Fibroblast of lung (primary cell): ENCODE results near the gene SEMA7A. TPM values are rescaled to one million over a fixed set of nuclear protein-coding genes. Genes with fewer than 3 reads are reported as not detected.

ENCODE experiments used
- DNase-seq, 2 donors: peaks; one replicate each; pipeline versions ENCODE4 v3.0.0 to v3.0.0-alpha.2; 2010; ENCODE audit warnings: low read depth in 2 of 2
- H2AFZ ChIP-seq: 2 replicates; pipeline ENCODE4 v1.5.1; 2012; ENCODE audit warnings: low read length, control low read depth, inconsistent platforms
- H3K27ac ChIP-seq: 2 replicates; pipeline ENCODE4 v1.5.1; 2011; ENCODE audit warnings: low read length, control low read depth; ENCODE audit not compliant: insufficient read depth
- H3K27me3 ChIP-seq: 2 replicates; pipeline ENCODE4 v1.5.1; 2011; ENCODE audit warnings: mild to moderate bottlenecking, low read length; ENCODE audit not compliant: control insufficient read depth, insufficient read depth
- H3K36me3 ChIP-seq: 2 replicates; pipeline ENCODE4 v1.5.1; 2011; ENCODE audit warnings: low read length; ENCODE audit not compliant: control insufficient read depth, insufficient read depth
- H3K4me1 ChIP-seq: 2 replicates; pipeline ENCODE4 v1.5.1; 2011; ENCODE audit warnings: low read length; ENCODE audit not compliant: control insufficient read depth, insufficient read depth; ENCODE audit errors: extremely low read depth
- H3K4me2 ChIP-seq: 2 replicates; pipeline ENCODE4 v1.5.1; 2011; ENCODE audit warnings: low read length, control low read depth; ENCODE audit not compliant: insufficient read depth; ENCODE audit errors: extremely low read depth
- H3K4me3 ChIP-seq, 4 experiments: fragments of 200-600 bp in 1 of 4; sonication (generic) in 1 of 4; replicated peaks in 1 of 4; 2 replicates each; pipeline ENCODE4 v1.5.1; 2011 to 2016; ENCODE audit warnings: low read length in 4 of 4, low read depth in 3 of 4, mild to moderate bottlenecking in 3 of 4, control low read depth in 2 of 4, inconsistent platforms in 1 of 4, mixed read lengths in 1 of 4; ENCODE audit not compliant: insufficient read depth in 1 of 4; ENCODE audit errors: control extremely low read depth in 1 of 4
- H3K79me2 ChIP-seq: 2 replicates; pipeline ENCODE4 v1.5.1; 2012; ENCODE audit warnings: mild to moderate bottlenecking, low read length, inconsistent platforms; ENCODE audit not compliant: control insufficient read depth, insufficient read depth
- H3K9ac ChIP-seq: 2 replicates; pipeline ENCODE4 v1.5.1; 2011; ENCODE audit warnings: mild to moderate bottlenecking, low read length, control low read depth; ENCODE audit not compliant: insufficient read depth
- H3K9me3 ChIP-seq: 2 replicates; pipeline ENCODE4 v1.5.1; 2012; ENCODE audit warnings: low read depth, low read length; ENCODE audit not compliant: control insufficient read depth, insufficient read depth
- H4K20me1 ChIP-seq: 2 replicates; pipeline ENCODE4 v1.5.1; 2011; ENCODE audit warnings: low read length; ENCODE audit not compliant: control insufficient read depth, insufficient read depth; ENCODE audit errors: extremely low read depth
- CTCF ChIP-seq, 2 donors: IDR thresholded peaks in 1 of 2; conservative IDR thresholded peaks in 1 of 2; 1 replicate in 1 of 2; 2 replicates in 1 of 2; pipeline ENCODE4 v1.5.1; 2011 to 2012; ENCODE audit warnings: low read length in 2 of 2, control low read depth in 1 of 2, inconsistent platforms in 1 of 2, low read depth in 1 of 2, mild to moderate bottlenecking in 1 of 2
- EZH2 ChIP-seq: IDR thresholded peaks from 2 replicates; pipeline ENCODE4 v1.5.1; 2012; ENCODE audit warnings: low read length, control low read depth, mild to moderate bottlenecking; ENCODE audit errors: missing control alignments
- polyA plus RNA-seq, 2 donors: library from polyadenylated mRNA; depleted of rRNA in 1 of 2; stranded (reverse) in 1 of 2; unstranded in 1 of 2; fragments of >200 nt; gene quantifications; 2 replicates each; pipeline ENCODE4 v1.2.1, GENCODE V29; 2011 to 2012; ENCODE audit warnings: missing spikeins in 1 of 2
- total RNA-seq: library from RNA; depleted of rRNA; stranded (reverse); fragments of >200 nt; gene quantifications from 2 replicates; pipeline ENCODE4 v1.2.1, GENCODE V29; 2014

The SEMA7A gene
- total and polyA plus RNA-seq, 2 donors (not counting 1 experiment from before 2014, with no cell fraction given) = 5.6 to 12.5 TPM

DNA sequence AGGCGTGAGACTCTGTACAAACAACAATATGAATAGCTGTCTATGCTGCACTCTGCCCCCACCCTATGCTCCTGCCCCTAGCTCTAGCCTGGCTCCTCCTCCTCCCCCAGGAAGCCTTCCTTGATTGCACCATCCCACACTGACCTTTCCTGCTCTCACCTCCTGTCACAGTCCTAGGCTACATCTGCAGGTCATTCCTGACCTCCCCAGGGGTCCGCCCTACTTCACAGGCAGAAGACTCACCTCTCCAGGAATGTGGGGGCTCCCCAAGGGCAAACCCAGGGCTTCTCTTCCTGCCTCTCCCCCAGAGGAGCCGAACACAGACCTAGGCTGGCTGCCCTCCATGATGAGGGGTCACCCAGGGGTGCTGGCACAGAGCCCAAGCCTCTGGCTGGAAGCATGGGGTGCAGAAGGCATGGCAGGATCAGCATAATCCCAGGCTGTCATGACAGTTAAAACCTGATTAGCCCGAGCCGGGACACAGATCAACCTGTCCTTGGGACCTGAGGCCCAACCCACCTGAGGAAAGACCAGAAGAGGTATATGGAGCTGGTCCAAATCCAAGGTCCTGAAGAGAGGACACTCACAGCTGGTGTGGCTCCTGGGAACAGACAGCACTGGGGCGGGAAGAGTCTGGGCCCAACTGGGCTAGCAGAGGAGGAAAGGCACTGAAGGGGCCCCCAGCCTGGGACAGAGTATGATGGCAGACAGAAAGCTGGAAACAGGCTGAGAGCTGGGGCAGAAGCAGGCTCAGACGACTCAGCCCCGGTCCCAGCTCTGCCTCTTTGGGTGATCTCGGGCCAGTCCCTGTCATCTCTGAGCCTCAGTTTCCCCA is 5.9 kb downstream of the SEMA7A start:
- Histone ChIP-seq H3K9ac (no peak overlapping the region), H3K4me3 (no peak overlapping the region), H3K4me2 (no peak overlapping the region), H3K79me2 (peaks cover 88% of the 10 kb centered on the region), H3K27ac (no peak overlapping the region), H2AFZ (no peak overlapping the region), H3K9me3 (no peaks in the 10 kb centered on the region), H3K27me3 (no peaks in the 10 kb centered on the region), H3K4me1 (peaks cover 30% of the 10 kb centered on the region), H3K36me3 (no peaks in the 10 kb centered on the region), H4K20me1 (no peaks in the 10 kb centered on the region)
- TF ChIP-seq EZH2 (no peak), CTCF (conservative IDR thresholded peaks at IDR 0.05 in 1 of 2, IDR thresholded peaks at IDR 0.05 in 1 of 2; ENCODE audit: low read depth in 1 of 2, low read length in 2 of 2) (no peak)
- no peak for DNase-seq

- no peak for TF ChIP-seq EZH2
- TF ChIP-seq CTCF (conservative IDR thresholded peaks at IDR 0.05 in 1 of 2, IDR thresholded peaks at IDR 0.05 in 1 of 2; ENCODE audit: low read depth in 1 of 2, low read length in 2 of 2) = no peak
- Histone ChIP-seq H3K27ac (no peak overlapping the region), H4K20me1 (no peaks in the 10 kb centered on the region), H3K79me2 (peaks cover 88% of the 10 kb centered on the region), H3K27me3 (no peaks in the 10 kb centered on the region), H3K36me3 (no peaks in the 10 kb centered on the region), H3K4me1 (peaks cover 29% of the 10 kb centered on the region), H3K4me2 (no peak overlapping the region), H3K9ac (no peak overlapping the region), H3K4me3 (no peak overlapping the region), H3K9me3 (no peaks in the 10 kb centered on the region), H2AFZ (no peak overlapping the region)
- no peak for DNase-seq
These were observed 7.1 kb downstream of the SEMA7A start for GRCh38 chr15:74426404-74427281.

DNA sequence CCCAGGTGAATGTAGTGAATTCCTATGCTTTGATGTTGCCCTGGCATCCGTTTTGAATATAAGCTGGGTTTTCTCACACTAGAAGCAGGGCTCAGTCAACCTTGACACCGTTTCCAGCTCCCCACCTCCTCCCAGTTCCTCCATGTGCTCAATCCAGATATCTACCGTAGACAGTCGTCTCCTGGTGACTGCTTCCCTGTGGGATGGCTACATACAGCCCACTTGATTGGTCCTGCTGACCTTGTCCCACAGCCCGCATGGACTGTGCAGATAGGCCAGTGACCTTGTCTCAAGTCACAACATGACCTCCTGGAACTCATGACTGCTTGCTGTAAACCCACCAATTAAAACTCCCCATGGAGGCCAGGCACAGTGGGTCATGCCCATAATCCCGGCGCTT is 8.1 kb downstream of the SEMA7A start:
- Histone ChIP-seq H3K36me3 (no peaks in the 10 kb centered on the region), H3K4me3 (no peak overlapping the region), H3K79me2 (peaks cover 88% of the 10 kb centered on the region), H3K27me3 (no peaks in the 10 kb centered on the region), H3K27ac (no peak overlapping the region), H3K9ac (no peak overlapping the region), H4K20me1 (no peaks in the 10 kb centered on the region), H3K4me2 (no peak overlapping the region), H3K9me3 (no peaks in the 10 kb centered on the region), H3K4me1 (peaks cover 26% of the 10 kb centered on the region), H2AFZ (no peak overlapping the region)
- DNase-seq = no peak
- no peak for TF ChIP-seq EZH2
- no peak for TF ChIP-seq CTCF (conservative IDR thresholded peaks at IDR 0.05 in 1 of 2, IDR thresholded peaks at IDR 0.05 in 1 of 2; ENCODE audit: low read depth in 1 of 2, low read length in 2 of 2)
